Right lobe of liver (tissue), 6 donors: ENCODE measurements around the gene GRID1. TPM values are rescaled to one million over a fixed set of nuclear protein-coding genes. Genes with fewer than 3 reads are reported as not detected.

Experiments
- ATAC-seq, 4 donors: fragments of 200-7000 bp; cut with Tn5 transposase; one replicate each; pipeline ENCODE4 v1.9.1; 2020; ENCODE audit warnings: mild to moderate bottlenecking in 4 of 4, moderate library complexity in 4 of 4
- DNase-seq, 3 donors: peaks; one replicate each; pipeline ENCODE4 v3.0.0-alpha.2; 2020
- H3K27ac ChIP-seq, 3 donors: fragments of 200-600 bp; one replicate each; pipeline ENCODE4 v1.8.0; 2022
- H3K27me3 ChIP-seq, 2 donors: fragments of 200-600 bp; one replicate each; pipeline ENCODE4 v1.8.0; 2022
- H3K36me3 ChIP-seq, 4 donors: fragments of 200-600 bp; sonication (generic) in 1 of 4; one replicate each; pipeline versions ENCODE4 v1.5.1 to v1.8.0; 2017 to 2022; ENCODE audit warnings: control low read depth in 1 of 4
- H3K4me1 ChIP-seq, 4 donors: fragments of 200-600 bp; sonication (generic) in 1 of 4; one replicate each; pipeline versions ENCODE4 v1.5.1 to v1.8.0; 2017 to 2022; ENCODE audit warnings: control low read depth in 1 of 4
- H3K4me3 ChIP-seq, 3 donors: fragments of 200-600 bp; one replicate each; pipeline ENCODE4 v1.8.0; 2022
- H3K9me3 ChIP-seq, 4 donors: fragments of 200-600 bp; sonication (generic) in 1 of 4; one replicate each; pipeline versions ENCODE4 v1.5.1 to v1.8.0; 2017 to 2022; ENCODE audit warnings: control low read depth in 1 of 4
- POLR2A ChIP-seq: fragments of 450-650 bp; IDR thresholded peaks from one replicate; pipeline ENCODE4 v1.6.1; 2017; ENCODE audit warnings: antibody characterized with exemption, mild to moderate bottlenecking
- WGBS: methylation state at CpG from one replicate; pipeline ENCODE4 v1.1.6; 2018; ENCODE audit warnings: low coverage, low lambda C conversion rate; ENCODE audit not compliant: insufficient coverage; ENCODE audit errors: missing lambda C conversion rate; 5-methylcytosine and 5-hydroxymethylcytosine counted together
- intact Hi-C, 2 donors: fragments of 100-400 bp; cut with DNase I; formaldehyde crosslinking; loops; one replicate each; pipeline versions ENCODE4 v1.11.2 to v1.14.1; 2022
- total RNA-seq, 6 experiments: library from RNA; depleted of rRNA in 2 of 6; stranded (reverse); fragments of >200 nt in 2 of 6; fragmentation: NEBNext Ultra II Directional in 3 of 6; extraction: Animal tissue kit (Norgen Biotek cat#: 25700) in 3 of 6; gene quantifications; one replicate each; pipeline versions ENCODE4 v1.1.0 to v1.2.4, GENCODE V29; 2016 to 2023
- TF ChIP-seq, protein P1 (sequence below), 4 donors: fragments of 200-600 bp in 3 of 4; fragments of 450-650 bp in 1 of 4; IDR thresholded peaks; one replicate each; pipeline versions ENCODE4 v1.5.1 to v1.8.0; 2016 to 2022; ENCODE audit warnings: antibody characterized with exemption in 4 of 4, mild to moderate bottlenecking in 2 of 4
- donor health status: DM: no; HTN: yes; CAD: no.
- donor health status: DM: no; HTN: no; CAD: no.
- donor health status: DM: no; HTN: no; CAD: no.
- donor health status: DM: no; HTN: yes; CAD: no.
- donor health status: DM: no; HTN: yes; CAD: no.

The GRID1 gene
- total RNA-seq, 6 experiments from 2014 or later: 0.05 to 1.9 (median 0.81) TPM

DNA sequence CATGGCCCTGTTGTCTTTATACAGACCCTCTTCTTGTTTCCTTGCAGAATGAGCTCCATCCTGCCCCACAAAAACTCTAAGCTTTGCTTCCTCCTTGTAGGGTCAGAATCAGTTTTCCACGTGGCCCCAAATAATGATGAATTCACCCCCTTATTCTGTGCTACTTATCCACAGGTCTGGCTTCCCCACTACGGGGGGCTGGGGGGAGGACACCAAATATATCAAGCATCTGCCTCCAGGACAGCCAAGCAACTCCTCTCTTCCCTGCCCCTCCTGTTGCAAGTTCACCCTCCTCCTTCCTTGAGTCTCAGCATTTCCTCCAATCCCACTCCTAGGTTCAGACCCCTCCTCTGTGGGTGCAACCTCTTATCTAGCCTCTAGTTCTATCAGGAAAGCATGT, 743.3 kb downstream of the GRID1 start:
- ATAC-seq: no peak
- intact Hi-C loops: no loop called here
- H3K9me3 ChIP-seq: no peaks in the 10 kb centered on the region
- no peak overlapping the region for H3K4me3 ChIP-seq
- no peak overlapping the region for H3K27ac ChIP-seq
- no peak for DNase-seq
- H3K27me3 ChIP-seq: no peaks in the 10 kb centered on the region
- H3K36me3 ChIP-seq: no peaks in the 10 kb centered on the region
- no peaks in the 10 kb centered on the region for H3K4me1 ChIP-seq
- TF ChIP-seq POLR2A: no peak
- TF ChIP-seq, protein P1, sequence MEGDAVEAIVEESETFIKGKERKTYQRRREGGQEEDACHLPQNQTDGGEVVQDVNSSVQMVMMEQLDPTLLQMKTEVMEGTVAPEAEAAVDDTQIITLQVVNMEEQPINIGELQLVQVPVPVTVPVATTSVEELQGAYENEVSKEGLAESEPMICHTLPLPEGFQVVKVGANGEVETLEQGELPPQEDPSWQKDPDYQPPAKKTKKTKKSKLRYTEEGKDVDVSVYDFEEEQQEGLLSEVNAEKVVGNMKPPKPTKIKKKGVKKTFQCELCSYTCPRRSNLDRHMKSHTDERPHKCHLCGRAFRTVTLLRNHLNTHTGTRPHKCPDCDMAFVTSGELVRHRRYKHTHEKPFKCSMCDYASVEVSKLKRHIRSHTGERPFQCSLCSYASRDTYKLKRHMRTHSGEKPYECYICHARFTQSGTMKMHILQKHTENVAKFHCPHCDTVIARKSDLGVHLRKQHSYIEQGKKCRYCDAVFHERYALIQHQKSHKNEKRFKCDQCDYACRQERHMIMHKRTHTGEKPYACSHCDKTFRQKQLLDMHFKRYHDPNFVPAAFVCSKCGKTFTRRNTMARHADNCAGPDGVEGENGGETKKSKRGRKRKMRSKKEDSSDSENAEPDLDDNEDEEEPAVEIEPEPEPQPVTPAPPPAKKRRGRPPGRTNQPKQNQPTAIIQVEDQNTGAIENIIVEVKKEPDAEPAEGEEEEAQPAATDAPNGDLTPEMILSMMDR (IDR thresholded peaks at IDR 0.05): no peak
- WGBS: 19% methylated on average over 2 of the region's 2 CpGs

DNA sequence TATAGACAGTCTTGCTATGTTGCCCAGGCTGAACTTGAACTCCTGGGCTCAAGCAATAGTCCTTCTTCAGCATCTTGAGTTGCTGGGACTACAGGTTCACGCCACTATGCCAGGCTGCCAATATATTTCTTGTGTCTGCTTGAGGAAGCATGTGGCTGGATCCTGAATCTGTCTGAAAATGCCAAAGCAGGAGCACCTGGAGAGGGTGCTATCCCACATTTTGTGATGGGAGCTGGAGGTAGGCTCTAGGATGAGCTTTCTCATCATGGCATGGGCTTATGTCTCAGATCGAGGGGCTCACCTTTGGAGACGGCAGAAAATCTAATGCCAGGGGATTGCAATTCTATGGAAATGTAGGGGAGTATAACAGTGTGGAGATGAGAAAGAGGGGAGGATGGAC, 744.2 kb downstream of the GRID1 start:
- Histone ChIP-seq H3K27me3 (no peaks in the 10 kb centered on the region), H3K9me3 (no peaks in the 10 kb centered on the region), H3K4me1 (no peaks in the 10 kb centered on the region), H3K4me3 (no peak overlapping the region), H3K27ac (no peak overlapping the region), H3K36me3 (no peaks in the 10 kb centered on the region)
- 77% methylated on average over 3 of the region's 3 CpGs for WGBS
- DNase-seq (no peak), ATAC-seq (no peak)
- TF ChIP-seq POLR2A: no peak
- TF ChIP-seq, protein P1 (IDR thresholded peaks at IDR 0.05): no peak
- intact Hi-C loops: no loop called here

DNA sequence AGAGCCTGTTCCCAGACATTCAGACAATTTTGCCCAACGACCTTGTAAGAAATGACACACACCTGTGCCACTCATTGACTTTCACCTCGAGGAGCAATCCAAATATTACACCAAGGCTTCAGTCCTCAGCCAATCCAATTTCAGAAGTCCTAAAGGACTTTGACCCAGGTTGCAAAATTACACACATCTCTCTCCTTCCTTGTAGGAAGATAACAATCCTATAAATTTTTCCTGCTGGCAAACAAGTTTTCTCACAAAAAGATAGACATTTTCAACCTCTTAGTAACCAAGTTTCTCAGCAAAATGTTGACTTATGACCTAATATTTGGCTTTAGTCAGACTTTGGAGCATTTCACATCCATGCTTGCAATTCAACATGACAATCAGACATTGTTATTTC, 745.0 kb downstream of the GRID1 start:
- H3K9me3 ChIP-seq: no peaks in the 10 kb centered on the region
- H3K27me3 ChIP-seq: no peaks in the 10 kb centered on the region
- intact Hi-C loops: no loop called here
- H3K4me1 ChIP-seq: no peaks in the 10 kb centered on the region
- no peaks in the 10 kb centered on the region for H3K36me3 ChIP-seq
- H3K4me3 ChIP-seq: no peak overlapping the region
- ATAC-seq: no peak
- TF ChIP-seq POLR2A: no peak
- no peak for DNase-seq
- no peak overlapping the region for H3K27ac ChIP-seq
- WGBS: 40% methylated on average over 2 of the region's 2 CpGs

DNA sequence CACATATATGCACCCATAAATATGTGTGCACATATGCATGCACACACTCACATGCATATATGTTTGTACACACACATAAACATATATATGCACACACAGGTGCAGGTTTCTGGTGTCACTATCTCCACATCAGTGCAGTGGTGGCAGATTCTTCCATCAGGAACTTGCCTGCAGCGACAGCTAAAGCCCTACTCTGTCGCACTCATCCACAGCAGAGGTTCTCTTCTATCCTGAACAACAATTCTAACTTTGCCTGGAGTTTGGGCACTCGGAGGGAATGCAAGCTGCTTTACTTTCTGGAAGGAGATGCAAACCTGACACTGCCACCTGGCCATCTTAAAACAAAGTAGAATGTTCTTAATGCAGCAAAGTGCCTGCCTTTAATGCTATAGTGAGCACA, 745.8 kb downstream of the GRID1 start:
- H3K4me1 ChIP-seq: no peaks in the 10 kb centered on the region
- intact Hi-C loops: no loop called here
- DNase-seq (no peak), ATAC-seq (no peak)
- no peaks in the 10 kb centered on the region for H3K27me3 ChIP-seq
- 60% methylated on average over 1 of the region's 3 CpGs for WGBS
- no peaks in the 10 kb centered on the region for H3K9me3 ChIP-seq
- H3K4me3 ChIP-seq: no peak overlapping the region
- H3K27ac ChIP-seq: no peak overlapping the region
- H3K36me3 ChIP-seq: no peaks in the 10 kb centered on the region
- no peak for TF ChIP-seq POLR2A
- TF ChIP-seq, protein P1 (IDR thresholded peaks at IDR 0.05): no peak

DNA sequence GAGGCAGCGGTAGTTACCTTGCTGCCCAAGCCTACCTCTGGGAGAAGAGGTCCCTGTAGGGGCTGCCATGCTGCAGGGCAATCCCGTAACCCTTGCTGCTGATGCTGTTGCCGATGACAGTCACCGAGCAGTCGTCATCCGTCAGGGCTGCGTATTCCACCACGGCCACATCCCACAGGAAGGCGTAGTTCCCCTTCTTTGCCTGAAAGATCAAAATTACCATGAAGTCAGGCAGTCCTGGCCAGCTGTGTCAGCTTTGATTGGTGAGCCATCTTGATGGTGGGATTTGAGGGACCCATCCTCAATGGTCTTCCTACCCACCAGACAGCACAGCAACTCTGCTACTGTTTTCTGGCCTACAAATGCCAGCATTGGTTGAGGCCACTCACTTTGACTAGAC, 746.8 kb downstream of the GRID1 start:
- no peaks in the 10 kb centered on the region for H3K27me3 ChIP-seq

More for the DNA sequence above, 746.8 kb downstream of the GRID1 start:
- H3K9me3 ChIP-seq: no peaks in the 10 kb centered on the region
- H3K27ac ChIP-seq: no peak overlapping the region
- H3K4me3 ChIP-seq: no peak overlapping the region
- ATAC-seq: no peak
- TF ChIP-seq, protein P1 (IDR thresholded peaks at IDR 0.05): no peak
- no peak for TF ChIP-seq POLR2A
- no peaks in the 10 kb centered on the region for H3K36me3 ChIP-seq
- DNase-seq: no peak
- intact Hi-C loops: no loop called here
- 83% methylated on average over 1 of the region's 9 CpGs for whole genome bisulfite sequencing
- no peaks in the 10 kb centered on the region for H3K4me1 ChIP-seq
